Nephron progenitor cell (in vitro differentiated cells): Measurements from ENCODE around the gene RAPGEF4.
"Not testable (repeated sequence)": the region's sequence is repeated elsewhere in the genome, so short reads cannot be mapped to it uniquely, and the experiment has no call there.

Source experiments
- DNase-seq: peaks from one replicate; pipeline ENCODE4 v3.0.0; 2021
- H3K27ac Mint-ChIP-seq: 2 replicates; pipeline ENCODE4 v1.8.0; 2021; ENCODE audit warnings: mild to moderate bottlenecking, moderate library complexity, mixed read lengths
- H3K27me3 Mint-ChIP-seq: 2 replicates; pipeline ENCODE4 v1.8.0; 2021; ENCODE audit warnings: mild to moderate bottlenecking, low read depth, mixed read lengths; ENCODE audit not compliant: poor library complexity
- H3K36me3 Mint-ChIP-seq: 2 replicates; pipeline ENCODE4 v1.8.0; 2021; ENCODE audit warnings: low read depth, mixed read lengths
- H3K4me1 Mint-ChIP-seq: 2 replicates; pipeline ENCODE4 v1.8.0; 2021; ENCODE audit warnings: mixed read lengths
- H3K4me3 Mint-ChIP-seq: 2 replicates; pipeline ENCODE4 v1.8.0; 2021; ENCODE audit warnings: mild to moderate bottlenecking, moderate library complexity, mixed read lengths
- H3K9me3 Mint-ChIP-seq: 2 replicates; pipeline ENCODE4 v1.8.0; 2021; ENCODE audit warnings: mild to moderate bottlenecking, moderate library complexity, mixed read lengths
- TF ChIP-seq, protein P1 (sequence below): fragments of 200-600 bp; sonication (generic); IDR thresholded peaks from 2 replicates; pipeline ENCODE4 v1.5.0; 2021; ENCODE audit warnings: antibody characterized with exemption

RAPGEF4 gene

DNA sequence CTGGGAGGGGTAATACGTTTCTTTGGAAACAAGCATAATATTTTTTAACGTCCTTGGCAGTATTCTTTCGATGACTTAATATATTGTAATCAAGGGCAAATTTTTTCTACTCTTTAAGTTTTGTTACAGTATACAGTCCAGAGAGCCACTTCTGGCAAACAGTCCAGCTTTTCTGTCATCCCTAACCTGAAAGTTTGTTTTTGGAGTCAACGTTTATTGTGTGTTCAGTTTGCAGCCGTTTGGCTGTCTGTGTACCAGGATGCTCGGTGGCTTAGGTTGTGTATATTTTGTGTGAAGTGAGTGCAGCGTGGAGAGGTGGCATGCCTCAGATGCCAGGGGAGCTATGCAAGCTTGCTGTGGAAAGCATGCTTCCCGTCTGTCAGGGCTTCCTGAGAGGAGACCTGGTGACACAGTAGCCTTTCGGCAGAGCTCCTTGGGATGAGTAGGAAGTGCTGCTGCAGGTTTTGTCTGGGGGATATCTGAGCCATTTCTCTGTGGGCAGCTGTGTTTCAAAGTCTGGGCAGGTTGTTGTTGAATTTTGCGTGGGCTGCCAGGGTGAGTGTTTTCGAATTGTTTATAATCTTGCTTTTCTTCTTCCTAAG lies 354.7 kb downstream of the RAPGEF4 start:
- H3K4me1 Mint-ChIP-seq, result peaks cover 23% of the 10 kb centered on the region
- TF ChIP-seq, protein P1, sequence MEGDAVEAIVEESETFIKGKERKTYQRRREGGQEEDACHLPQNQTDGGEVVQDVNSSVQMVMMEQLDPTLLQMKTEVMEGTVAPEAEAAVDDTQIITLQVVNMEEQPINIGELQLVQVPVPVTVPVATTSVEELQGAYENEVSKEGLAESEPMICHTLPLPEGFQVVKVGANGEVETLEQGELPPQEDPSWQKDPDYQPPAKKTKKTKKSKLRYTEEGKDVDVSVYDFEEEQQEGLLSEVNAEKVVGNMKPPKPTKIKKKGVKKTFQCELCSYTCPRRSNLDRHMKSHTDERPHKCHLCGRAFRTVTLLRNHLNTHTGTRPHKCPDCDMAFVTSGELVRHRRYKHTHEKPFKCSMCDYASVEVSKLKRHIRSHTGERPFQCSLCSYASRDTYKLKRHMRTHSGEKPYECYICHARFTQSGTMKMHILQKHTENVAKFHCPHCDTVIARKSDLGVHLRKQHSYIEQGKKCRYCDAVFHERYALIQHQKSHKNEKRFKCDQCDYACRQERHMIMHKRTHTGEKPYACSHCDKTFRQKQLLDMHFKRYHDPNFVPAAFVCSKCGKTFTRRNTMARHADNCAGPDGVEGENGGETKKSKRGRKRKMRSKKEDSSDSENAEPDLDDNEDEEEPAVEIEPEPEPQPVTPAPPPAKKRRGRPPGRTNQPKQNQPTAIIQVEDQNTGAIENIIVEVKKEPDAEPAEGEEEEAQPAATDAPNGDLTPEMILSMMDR, result no peak
- peak overlapping the region; percentile 70 for H3K27ac Mint-ChIP-seq
- no peaks in the 10 kb centered on the region for H3K9me3 Mint-ChIP-seq
- peaks cover 35% of the 10 kb centered on the region for H3K36me3 Mint-ChIP-seq
- DNase-seq, result no peak
- H3K27me3 Mint-ChIP-seq, result no peaks in the 10 kb centered on the region
- no peak overlapping the region for H3K4me3 Mint-ChIP-seq

- Mint-ChIP-seq H3K27me3 (no peaks in the 10 kb centered on the region), H3K27ac (peak overlapping the region; percentile 70), H3K4me1 (peaks cover 23% of the 10 kb centered on the region), H3K36me3 (peaks cover 41% of the 10 kb centered on the region), H3K9me3 (no peaks in the 10 kb centered on the region), H3K4me3 (no peak overlapping the region)
- no peak for DNase-seq
- TF ChIP-seq, protein P1, result no peak
Observed at GRCh38 chr2:173090973-173091660, 355.5 kb downstream of the RAPGEF4 start.

DNA sequence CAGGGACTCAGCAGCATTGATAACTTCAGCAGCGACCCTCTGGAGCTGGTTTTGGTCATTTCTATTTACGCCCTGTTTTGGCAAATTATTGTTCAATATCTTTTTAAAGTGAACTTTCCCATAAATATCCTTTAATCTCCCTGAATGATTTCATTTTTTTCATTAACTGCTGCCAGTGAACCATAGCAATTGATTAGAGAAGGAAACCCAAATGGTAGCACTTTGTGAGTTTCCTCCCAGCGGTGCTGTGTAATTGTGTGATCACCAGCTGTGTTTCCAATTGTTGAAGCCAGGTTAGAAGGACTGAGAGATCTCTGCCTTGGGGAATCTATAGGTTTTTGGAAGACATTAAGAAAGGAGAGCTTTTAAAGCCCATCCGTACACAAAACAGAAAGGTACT lies 356.3 kb downstream of the RAPGEF4 start:
- Mint-ChIP-seq H3K4me1 (peaks cover 18% of the 10 kb centered on the region), H3K27me3 (no peaks in the 10 kb centered on the region), H3K27ac (no peak overlapping the region), H3K9me3 (no peaks in the 10 kb centered on the region), H3K36me3 (peaks cover 47% of the 10 kb centered on the region), H3K4me3 (no peak overlapping the region)
- no peak for DNase-seq
- TF ChIP-seq, protein P1, result no peak

GRCh38 chr2:173092844-173093402 lies 357.3 kb downstream of the RAPGEF4 start:
- Mint-ChIP-seq H3K27me3 (no peaks in the 10 kb centered on the region), H3K4me3 (no peak overlapping the region), H3K36me3 (peaks cover 45% of the 10 kb centered on the region), H3K9me3 (no peaks in the 10 kb centered on the region), H3K4me1 (peaks cover 13% of the 10 kb centered on the region), H3K27ac (no peak overlapping the region)
- DNase-seq, result no peak
- TF ChIP-seq, protein P1, result no peak

DNA sequence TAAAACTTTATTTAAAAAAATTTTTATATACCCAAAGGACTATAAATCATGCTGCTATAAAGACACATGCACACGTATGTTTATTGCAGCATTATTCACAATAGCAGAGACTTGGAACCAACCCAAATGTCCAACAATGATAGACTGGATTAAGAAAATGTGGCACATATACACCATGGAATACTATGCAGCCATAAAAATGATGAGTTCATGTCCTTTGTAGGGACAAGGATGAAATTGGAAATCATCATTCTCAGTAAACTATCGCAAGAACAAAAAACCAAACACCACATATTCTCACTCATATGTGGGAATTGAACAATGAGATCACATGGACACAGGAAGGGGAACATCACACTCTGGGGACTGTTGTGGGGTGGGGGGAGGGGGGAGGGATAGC lies 358.0 kb downstream of the RAPGEF4 start:
- peaks cover 42% of the 10 kb centered on the region for H3K36me3 Mint-ChIP-seq
- H3K4me3 Mint-ChIP-seq, H3K27me3 Mint-ChIP-seq, H3K9me3 Mint-ChIP-seq, DNase-seq, H3K27ac Mint-ChIP-seq: not testable (repeated sequence)
- peaks cover 13% of the 10 kb centered on the region for H3K4me1 Mint-ChIP-seq

DNA sequence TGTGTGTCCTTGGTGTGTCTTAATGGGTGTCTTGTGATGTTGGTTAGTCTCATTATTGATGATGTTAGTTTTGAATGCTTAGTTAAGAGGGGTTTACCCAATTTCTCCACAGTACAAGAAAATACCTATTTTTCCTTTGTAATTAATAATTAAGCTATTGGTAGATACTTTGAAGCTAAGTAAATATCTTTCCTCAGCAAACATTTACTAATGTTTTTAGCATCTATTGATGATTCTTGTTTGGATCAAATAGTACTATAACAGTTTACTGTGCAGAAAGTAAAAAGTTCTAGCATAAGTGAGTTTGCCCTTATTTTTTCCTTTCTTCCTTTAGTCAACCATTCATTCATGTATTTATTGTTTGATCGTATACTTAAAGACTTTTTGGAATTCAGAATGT lies 359.1 kb downstream of the RAPGEF4 start:
- TF ChIP-seq, protein P1, result no peak
- Mint-ChIP-seq H3K4me1 (peaks cover 13% of the 10 kb centered on the region), H3K27me3 (no peaks in the 10 kb centered on the region), H3K4me3 (no peak overlapping the region), H3K27ac (no peak overlapping the region), H3K36me3 (peaks cover 37% of the 10 kb centered on the region), H3K9me3 (no peaks in the 10 kb centered on the region)
- no peak for DNase-seq
